Lower leg skin (tissue), 3 donors: ENCODE measurements around the gene CCL3.

Experiments used
- POLR2A ChIP-seq, 2 donors: fragments of 450-650 bp; IDR thresholded peaks; one replicate each; pipeline ENCODE4 v1.6.1; 2016 to 2017; ENCODE audit warnings: antibody characterized with exemption in 2 of 2, mild to moderate bottlenecking in 1 of 2, moderate library complexity in 1 of 2
- TF ChIP-seq, protein P1 (sequence below), 3 donors: fragments of 450-650 bp; IDR thresholded peaks; one replicate each; pipeline ENCODE4 v1.5.1; 2016; ENCODE audit warnings: antibody characterized with exemption in 3 of 3, mild to moderate bottlenecking in 3 of 3, moderate library complexity in 2 of 3

DNA sequence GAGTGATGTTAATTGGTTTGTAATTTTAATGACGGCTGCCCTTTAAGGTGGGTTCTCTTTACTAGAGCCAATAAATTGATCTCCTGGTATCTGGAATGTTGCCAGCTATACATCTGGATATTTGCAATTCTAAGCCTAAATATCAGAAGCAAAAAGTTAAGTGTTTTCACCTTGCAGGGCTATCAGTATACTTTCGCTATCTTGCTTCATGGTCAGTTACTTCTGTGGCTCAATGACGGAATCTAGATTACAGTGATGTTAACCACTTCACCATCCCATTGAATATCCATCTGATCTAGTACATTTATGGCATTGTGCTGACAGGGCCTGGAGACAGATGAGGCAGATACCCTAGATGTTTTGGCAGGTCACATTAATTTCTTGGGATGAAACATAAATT lies 42.0 kb upstream of the CCL3 start:
- TF ChIP-seq POLR2A (IDR thresholded peaks at IDR 0.05): no peak
- TF ChIP-seq, protein P1, sequence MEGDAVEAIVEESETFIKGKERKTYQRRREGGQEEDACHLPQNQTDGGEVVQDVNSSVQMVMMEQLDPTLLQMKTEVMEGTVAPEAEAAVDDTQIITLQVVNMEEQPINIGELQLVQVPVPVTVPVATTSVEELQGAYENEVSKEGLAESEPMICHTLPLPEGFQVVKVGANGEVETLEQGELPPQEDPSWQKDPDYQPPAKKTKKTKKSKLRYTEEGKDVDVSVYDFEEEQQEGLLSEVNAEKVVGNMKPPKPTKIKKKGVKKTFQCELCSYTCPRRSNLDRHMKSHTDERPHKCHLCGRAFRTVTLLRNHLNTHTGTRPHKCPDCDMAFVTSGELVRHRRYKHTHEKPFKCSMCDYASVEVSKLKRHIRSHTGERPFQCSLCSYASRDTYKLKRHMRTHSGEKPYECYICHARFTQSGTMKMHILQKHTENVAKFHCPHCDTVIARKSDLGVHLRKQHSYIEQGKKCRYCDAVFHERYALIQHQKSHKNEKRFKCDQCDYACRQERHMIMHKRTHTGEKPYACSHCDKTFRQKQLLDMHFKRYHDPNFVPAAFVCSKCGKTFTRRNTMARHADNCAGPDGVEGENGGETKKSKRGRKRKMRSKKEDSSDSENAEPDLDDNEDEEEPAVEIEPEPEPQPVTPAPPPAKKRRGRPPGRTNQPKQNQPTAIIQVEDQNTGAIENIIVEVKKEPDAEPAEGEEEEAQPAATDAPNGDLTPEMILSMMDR (IDR thresholded peaks at IDR 0.05): no peak
